IPS-20b (cell line): ENCODE measurements around the gene CTCFL.

Experiments
- H3K27ac ChIP-seq: one replicate; pipeline ENCODE4 v1.5.1; 2013; ENCODE audit warnings: low read length
- H3K27me3 ChIP-seq: 2 replicates; pipeline ENCODE4 v1.6.1; 2013; ENCODE audit warnings: mild to moderate bottlenecking, low read length, inconsistent platforms; ENCODE audit not compliant: insufficient read depth
- H3K36me3 ChIP-seq: 2 replicates; pipeline ENCODE4 v1.6.1; 2013; ENCODE audit warnings: low read depth, mild to moderate bottlenecking, inconsistent platforms, low read length, moderate library complexity; ENCODE audit not compliant: insufficient read depth
- H3K4me1 ChIP-seq: 2 replicates; pipeline ENCODE4 v1.6.1; 2013; ENCODE audit warnings: mild to moderate bottlenecking, control low read depth, inconsistent platforms, low read length, moderate library complexity; ENCODE audit not compliant: insufficient read depth
- H3K4me3 ChIP-seq: 2 replicates; pipeline ENCODE4 v1.5.1; 2013; ENCODE audit warnings: mild to moderate bottlenecking, low read length, inconsistent platforms
- H3K9ac ChIP-seq: 2 replicates; pipeline ENCODE4 v1.6.1; 2013; ENCODE audit warnings: low read depth, mild to moderate bottlenecking, inconsistent platforms, low read length, moderate library complexity
- H3K9me3 ChIP-seq: 2 replicates; pipeline ENCODE4 v1.6.1; 2013; ENCODE audit warnings: mild to moderate bottlenecking, low read depth, low read length, inconsistent platforms; ENCODE audit not compliant: insufficient read depth

CTCFL gene

DNA sequence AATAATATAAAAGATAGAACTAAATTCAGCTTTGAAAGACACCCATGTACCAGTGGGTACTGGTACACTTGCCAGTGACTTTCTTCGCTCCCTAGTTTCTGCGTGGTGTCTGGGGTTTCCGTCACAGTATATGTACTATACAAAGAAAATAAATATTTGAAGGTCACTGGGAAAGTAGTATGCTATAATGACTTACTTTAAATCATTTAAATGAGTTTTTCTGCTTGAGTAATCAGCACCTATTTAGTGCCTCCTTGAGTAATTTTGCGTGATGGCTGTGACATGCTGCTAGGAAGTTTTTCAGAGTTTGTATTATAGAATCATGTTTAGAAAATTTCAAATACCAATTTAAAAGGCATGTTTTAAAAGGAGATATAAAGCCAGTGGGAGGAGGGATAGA is 3.2 kb upstream of the CTCFL start:
- no peak overlapping the region for H3K9ac ChIP-seq
- no peak overlapping the region for H3K27ac ChIP-seq
- H3K4me3 ChIP-seq = no peak overlapping the region
- H3K9me3 ChIP-seq = no peaks in the 10 kb centered on the region
- H3K4me1 ChIP-seq = peaks cover 1% of the 10 kb centered on the region; the same call in 1 of the 2 replicates
- H3K27me3 ChIP-seq = no peaks in the 10 kb centered on the region; the same call in 1 of the 2 replicates
- H3K36me3 ChIP-seq = no peaks in the 10 kb centered on the region

DNA sequence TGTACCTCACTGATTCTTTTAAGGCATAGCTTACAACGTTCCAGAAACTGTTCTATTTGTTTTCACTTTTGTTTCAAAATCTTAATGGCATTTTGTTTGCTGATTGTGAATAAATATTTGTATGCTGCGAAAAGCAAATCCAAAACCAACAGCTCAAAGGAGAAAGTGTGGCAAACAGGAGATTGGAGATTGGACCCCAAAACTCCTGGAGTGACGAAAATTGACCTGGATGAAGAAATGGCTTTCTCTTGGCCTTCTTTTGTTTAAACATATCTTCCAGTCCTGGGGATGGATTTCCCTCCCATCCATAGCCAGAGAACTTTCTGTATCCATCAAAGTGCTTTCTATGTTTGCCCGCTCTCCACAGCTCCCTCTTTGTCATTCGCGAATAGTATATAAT is 2.8 kb upstream of the CTCFL start:
- H3K4me1 ChIP-seq = peaks cover 4% of the 10 kb centered on the region; the same call in 1 of the 2 replicates
- no peaks in the 10 kb centered on the region; the same call in 1 of the 2 replicates for H3K27me3 ChIP-seq
- H3K36me3 ChIP-seq = no peaks in the 10 kb centered on the region
- no peaks in the 10 kb centered on the region for H3K9me3 ChIP-seq
- no peak overlapping the region for H3K9ac ChIP-seq
- H3K27ac ChIP-seq = no peak overlapping the region
- no peak overlapping the region for H3K4me3 ChIP-seq

DNA sequence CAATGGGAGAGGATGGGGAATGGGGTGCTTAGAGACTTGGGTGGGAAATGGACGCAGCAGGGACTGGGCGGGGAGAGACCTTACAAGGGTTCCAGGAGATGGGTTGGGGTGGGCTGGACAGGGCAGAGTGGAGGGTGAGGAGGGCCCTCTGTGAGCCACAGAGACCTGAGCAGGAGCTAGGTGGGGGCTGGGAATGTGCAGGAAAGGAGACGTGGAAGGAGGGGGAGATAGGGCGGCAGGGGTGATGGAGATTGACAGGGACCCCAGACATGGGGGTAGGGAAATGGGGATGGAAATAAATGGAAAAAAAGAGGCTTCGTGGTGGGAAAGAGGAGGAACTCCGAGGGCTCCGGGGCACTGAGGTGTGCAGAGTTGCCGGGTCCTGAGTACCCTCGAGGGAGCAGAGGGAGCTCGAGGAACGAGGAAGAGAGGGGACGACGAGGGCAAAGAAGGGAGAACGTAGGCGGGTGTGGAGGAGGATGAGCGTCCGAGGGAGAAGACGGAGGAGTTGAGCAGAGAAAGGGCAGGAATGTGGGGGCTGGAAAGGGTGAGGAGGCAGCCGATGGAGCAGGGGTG is 2.0 kb upstream of the CTCFL start:
- Histone ChIP-seq H3K4me1 (peaks cover 4% of the 10 kb centered on the region; the same call in 1 of the 2 replicates), H3K27ac (no peak overlapping the region), H3K4me3 (no peak overlapping the region), H3K9ac (no peak overlapping the region), H3K9me3 (no peaks in the 10 kb centered on the region), H3K36me3 (no peaks in the 10 kb centered on the region), H3K27me3 (no peaks in the 10 kb centered on the region)

DNA sequence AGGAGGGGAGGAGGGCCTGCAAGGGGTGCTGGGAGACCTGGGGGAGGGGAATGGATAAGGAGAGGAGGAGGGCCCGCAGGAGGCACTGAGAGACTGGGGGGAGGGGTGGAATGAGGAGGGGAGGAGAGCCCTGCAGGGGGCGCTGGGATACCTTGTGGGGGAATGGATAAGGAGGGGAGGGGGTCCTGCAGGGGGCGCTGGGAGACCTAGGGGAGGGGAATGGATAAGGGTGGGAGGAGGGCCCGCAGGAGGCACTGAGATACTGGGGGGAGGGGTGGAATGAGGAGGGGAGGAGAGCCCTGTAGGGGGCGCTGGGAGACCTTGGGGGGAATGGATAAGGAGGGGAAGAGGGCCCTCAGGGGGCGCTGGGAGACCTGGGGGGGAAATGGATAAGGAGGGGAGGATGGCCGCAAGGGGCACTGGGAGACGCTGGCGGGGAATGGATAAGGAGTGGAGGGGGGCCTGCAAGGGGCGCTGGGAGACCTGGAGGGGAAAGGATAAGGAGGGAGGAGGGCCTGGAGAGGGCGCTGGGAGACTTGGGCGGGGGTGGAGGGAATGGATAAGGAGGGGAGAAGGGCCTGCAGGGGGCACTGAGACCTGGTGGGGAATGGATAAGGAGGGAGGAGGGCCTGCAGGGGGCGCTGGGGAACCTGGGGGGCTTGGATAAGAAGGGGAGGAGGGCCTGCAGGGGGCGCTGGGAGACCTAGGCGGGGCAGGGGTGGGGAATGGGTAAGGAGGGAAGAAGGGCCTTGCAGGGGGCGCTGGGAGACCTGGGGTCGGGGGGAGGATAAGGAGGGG is 1.3 kb upstream of the CTCFL start:
- no peaks in the 10 kb centered on the region for H3K9me3 ChIP-seq
- no peak overlapping the region for H3K4me3 ChIP-seq
- no peak overlapping the region for H3K9ac ChIP-seq
- peaks cover 4% of the 10 kb centered on the region; the same call in 1 of the 2 replicates for H3K4me1 ChIP-seq
- no peaks in the 10 kb centered on the region for H3K36me3 ChIP-seq
- no peak overlapping the region for H3K27ac ChIP-seq
- no peaks in the 10 kb centered on the region for H3K27me3 ChIP-seq

DNA sequence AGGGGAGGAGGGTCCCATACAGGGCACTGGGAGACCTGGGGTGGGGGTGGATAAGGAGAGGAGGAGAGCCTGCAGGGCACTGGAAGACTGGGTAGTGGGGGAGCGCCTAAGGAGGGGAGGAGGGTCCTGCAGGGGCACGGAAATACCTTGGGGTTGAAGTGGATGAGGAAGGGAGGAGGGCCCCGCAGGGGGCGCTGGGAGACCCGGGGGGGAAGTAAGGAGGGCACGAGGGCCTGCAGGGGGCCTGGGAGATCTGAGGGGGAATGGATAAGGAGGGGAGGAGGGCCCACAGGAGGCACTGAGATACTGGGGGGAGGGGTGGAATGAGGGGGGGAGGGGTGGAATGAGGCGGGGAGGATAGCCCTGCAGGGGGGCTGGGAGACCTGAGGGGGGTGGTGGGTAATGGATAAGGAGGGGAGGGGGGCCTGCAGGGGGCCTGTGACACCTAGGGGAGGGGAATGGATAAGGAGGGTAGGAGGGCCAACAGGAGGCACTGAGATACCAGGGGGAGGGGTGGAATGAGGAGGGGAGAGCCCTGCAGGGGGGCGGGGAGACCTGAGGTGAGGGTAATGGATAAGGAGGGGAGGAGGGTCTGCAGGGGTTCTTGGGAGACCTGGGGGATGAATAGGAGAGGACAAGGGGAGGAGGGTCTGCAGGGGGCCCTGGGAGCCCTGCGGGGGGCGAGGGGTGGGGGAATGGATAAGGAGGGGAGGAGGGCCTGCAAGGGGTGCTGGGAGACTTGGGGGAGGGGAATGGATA is 567 bp upstream of the CTCFL start:
- no peaks in the 10 kb centered on the region for H3K9me3 ChIP-seq
- no peak overlapping the region for H3K27ac ChIP-seq

DNA sequence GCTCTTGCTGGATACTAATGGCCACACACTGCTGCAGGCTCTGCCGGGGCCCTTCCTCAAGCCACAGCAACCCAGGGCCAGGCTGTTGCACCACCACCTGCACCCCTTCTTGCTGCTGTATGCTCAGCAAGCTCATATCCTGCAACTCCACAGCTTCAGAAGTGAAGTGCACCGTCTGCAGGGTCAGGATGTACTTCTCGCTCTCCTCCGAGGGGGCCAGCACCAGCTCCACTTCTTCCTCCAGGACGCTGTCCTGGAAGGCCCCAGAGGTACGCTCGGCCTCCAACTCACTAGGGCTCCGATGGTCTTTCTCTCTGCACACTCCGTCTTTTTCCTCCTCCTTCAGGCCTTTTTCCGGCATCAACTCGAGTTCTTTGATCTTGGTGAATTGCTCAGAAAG is 1.2 kb downstream of the CTCFL start:
- no peak overlapping the region for H3K9ac ChIP-seq
- no peaks in the 10 kb centered on the region for H3K27me3 ChIP-seq
- peaks cover 4% of the 10 kb centered on the region; the same call in 1 of the 2 replicates for H3K4me1 ChIP-seq
- H3K36me3 ChIP-seq = no peaks in the 10 kb centered on the region
- H3K4me3 ChIP-seq = no peak overlapping the region
- H3K27ac ChIP-seq = no peak overlapping the region
- H3K9me3 ChIP-seq = no peaks in the 10 kb centered on the region

More for the DNA sequence above, 567 bp upstream of the CTCFL start:
- Histone ChIP-seq H3K27me3 (no peaks in the 10 kb centered on the region), H3K4me3 (no peak overlapping the region), H3K4me1 (peaks cover 4% of the 10 kb centered on the region; the same call in 1 of the 2 replicates), H3K36me3 (no peaks in the 10 kb centered on the region), H3K9ac (no peak overlapping the region)

DNA sequence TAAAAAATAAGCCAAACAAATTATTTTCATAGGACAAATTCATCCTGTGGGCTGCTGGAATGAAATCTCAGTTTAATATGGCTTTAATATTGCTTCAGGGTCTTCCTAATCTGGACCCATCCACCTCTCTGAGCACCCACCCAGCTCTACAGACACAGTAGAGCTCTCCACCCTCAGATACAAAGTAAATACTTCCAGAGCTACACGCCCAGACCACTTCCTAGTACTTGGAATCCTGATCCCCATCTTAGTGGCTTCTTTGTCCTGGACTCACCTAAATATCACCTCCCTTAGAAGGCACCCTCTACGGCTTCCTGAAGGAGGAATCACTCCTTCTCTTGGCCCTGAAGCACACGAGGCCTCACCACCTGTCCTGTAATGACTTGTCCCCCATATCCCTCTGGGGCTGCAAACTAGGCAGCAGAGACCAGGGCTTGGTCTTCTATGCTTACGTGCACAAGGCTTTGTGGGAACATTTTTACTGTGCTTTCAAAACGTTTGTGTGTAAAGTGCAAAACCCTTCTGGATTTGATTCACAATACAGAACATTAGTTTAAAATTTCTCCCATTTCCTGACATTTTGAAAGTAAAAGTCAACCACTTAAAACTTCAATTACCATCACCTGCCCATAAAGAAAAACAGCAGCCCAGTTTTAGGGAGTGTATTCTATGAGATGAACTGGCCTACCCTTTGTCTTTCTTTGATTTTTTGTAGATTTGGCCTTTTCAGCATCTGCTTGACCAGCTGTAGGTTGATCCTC is 2.4 kb downstream of the CTCFL start:
- Histone ChIP-seq H3K36me3 (no peaks in the 10 kb centered on the region), H3K27me3 (no peaks in the 10 kb centered on the region), H3K27ac (no peak overlapping the region), H3K4me3 (no peak overlapping the region), H3K4me1 (peaks cover 4% of the 10 kb centered on the region; the same call in 1 of the 2 replicates), H3K9me3 (no peaks in the 10 kb centered on the region), H3K9ac (no peak overlapping the region)

DNA sequence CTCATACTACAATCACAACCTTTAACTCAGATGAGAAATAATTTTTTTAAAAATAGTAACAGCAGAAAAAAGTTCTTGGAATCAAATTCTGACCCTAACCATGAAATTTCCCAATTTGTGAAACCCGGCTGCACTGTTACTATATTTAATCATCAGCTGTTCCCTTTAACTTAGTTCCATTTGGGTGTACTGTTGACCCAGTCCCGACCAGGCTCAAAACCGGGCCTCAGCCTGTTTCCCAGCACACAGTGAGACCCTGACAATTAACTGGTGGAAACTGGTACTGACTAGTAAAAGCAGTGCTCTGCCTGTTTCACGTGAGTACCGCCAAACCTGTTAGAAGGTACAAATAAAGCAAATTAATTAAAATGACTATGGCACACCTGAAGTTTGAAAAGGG is 7.0 kb downstream of the CTCFL start:
- Histone ChIP-seq H3K27ac (no peak overlapping the region), H3K36me3 (no peaks in the 10 kb centered on the region), H3K4me3 (no peak overlapping the region), H3K27me3 (no peaks in the 10 kb centered on the region), H3K4me1 (peaks cover under 1% of the 10 kb centered on the region; the same call in 1 of the 2 replicates), H3K9ac (no peak overlapping the region), H3K9me3 (no peaks in the 10 kb centered on the region)

DNA sequence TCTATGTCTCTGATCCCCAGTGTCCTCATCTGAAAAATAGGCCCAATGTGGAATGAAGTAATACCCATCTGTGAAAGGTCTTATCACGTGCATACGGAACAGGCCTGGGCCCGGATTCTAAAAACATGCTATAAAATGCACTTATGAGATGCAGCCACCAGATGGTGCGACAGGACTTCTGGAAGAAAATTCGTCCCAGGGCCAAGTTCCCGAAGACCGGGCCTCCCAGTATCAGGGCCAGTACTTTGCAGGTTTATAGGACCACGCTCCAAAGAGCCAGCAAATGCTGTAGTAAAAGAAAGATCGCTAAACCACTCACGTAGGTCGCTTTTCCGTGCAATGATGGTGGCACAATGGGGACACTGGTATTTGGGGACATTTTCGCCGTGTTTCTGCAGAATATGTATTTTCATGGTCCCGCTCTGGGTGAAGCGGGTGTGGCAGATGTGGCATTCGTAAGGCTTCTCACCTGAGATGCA is 10.6 kb downstream of the CTCFL start:
- Histone ChIP-seq H3K27me3 (no peaks in the 10 kb centered on the region), H3K4me3 (no peak overlapping the region), H3K9me3 (no peaks in the 10 kb centered on the region), H3K9ac (no peak overlapping the region), H3K27ac (no peak overlapping the region), H3K36me3 (no peaks in the 10 kb centered on the region), H3K4me1 (peaks cover 7% of the 10 kb centered on the region)

DNA sequence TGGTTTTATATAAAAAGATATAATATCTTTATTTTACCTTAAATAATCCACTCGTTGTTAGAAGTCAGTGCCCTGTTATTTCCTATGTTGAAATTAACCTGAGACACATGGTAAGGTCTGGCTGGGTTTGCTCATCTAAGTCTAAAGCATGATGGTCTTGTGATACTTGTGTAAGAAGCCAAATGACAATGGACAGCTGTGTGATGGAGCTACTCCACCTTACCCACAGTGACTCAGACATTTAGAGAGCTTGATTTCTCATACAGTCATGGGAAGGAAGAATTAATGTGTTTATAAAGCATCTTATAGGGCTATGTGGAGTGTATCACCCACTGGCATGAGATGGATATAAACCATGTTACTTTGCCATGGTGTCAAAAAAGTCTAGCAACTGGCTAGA is 11.7 kb downstream of the CTCFL start:
- Histone ChIP-seq H3K27me3 (no peaks in the 10 kb centered on the region), H3K9ac (no peak overlapping the region), H3K27ac (no peak overlapping the region)

DNA sequence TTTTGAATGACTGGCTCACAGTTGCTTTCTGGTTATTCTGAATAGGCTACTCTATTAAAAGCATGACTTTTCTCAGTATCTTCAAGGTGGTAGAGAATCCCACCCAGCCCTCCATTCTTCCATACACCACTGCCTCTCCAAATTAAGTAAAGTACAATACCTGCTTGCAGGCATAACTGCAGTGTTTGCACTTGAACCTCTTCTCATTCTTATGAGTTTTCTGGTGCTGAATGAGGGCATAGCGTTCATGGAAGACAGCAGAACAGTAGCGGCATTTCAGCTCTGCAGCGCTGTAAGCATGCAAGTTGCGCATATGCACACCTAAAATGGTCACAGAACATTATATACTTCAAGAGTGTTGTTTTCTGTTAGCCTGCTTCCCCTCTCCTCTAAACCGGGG is 12.5 kb downstream of the CTCFL start:
- Histone ChIP-seq H3K4me3 (no peak overlapping the region), H3K9me3 (no peaks in the 10 kb centered on the region), H3K36me3 (no peaks in the 10 kb centered on the region), H3K9ac (no peak overlapping the region), H3K4me1 (peaks cover 7% of the 10 kb centered on the region), H3K27me3 (no peaks in the 10 kb centered on the region), H3K27ac (no peak overlapping the region)

More for the DNA sequence above, 11.7 kb downstream of the CTCFL start:
- Histone ChIP-seq H3K9me3 (no peaks in the 10 kb centered on the region), H3K4me3 (no peak overlapping the region), H3K4me1 (peaks cover 7% of the 10 kb centered on the region), H3K36me3 (no peaks in the 10 kb centered on the region)
